Measurements from ENCODE around the gene PTPN2. TPM values are rescaled to one million over a fixed set of nuclear protein-coding genes. Genes with fewer than 3 reads are reported as not detected.

The PTPN2 gene
- total RNA-seq, 2 donors from 2014 or later, result 47.3 to 48.5 TPM

- H3K36me3 Mint-ChIP-seq (ENCODE audit: low read depth), result peaks cover 7% of the 10 kb centered on the region
- H3K4me3 Mint-ChIP-seq, result no peak overlapping the region
- WGBS, 2 experiments (ENCODE audit: insufficient coverage in 1 of 2, insufficient read length in 1 of 2), result 79% methylated on average over 2 of the region's 3 CpGs; no CpG with 5 or more reads in 1 of the 2 experiments
- H3K4me3 ChIP-seq (ENCODE audit: low read length), result no peak overlapping the region
- no peak overlapping the region for H3K27ac ChIP-seq (ENCODE audit: low read depth, low read length)
- H3K27me3 ChIP-seq (ENCODE audit: control insufficient read depth, insufficient read depth, low read length, poor library complexity, severe bottlenecking), result no peaks in the 10 kb centered on the region
- peak overlapping the region; percentile 41 for H3K27ac Mint-ChIP-seq
- H3K9me3 Mint-ChIP-seq, result no peaks in the 10 kb centered on the region
- no peak overlapping the region for H3K9ac ChIP-seq (ENCODE audit: extremely low read depth, low read length, poor library complexity, severe bottlenecking)
- peaks cover 15% of the 10 kb centered on the region for H3K4me1 Mint-ChIP-seq
- no peaks in the 10 kb centered on the region for H3K36me3 ChIP-seq (ENCODE audit: control insufficient read depth, insufficient read depth, low read length)
- no peak for DNase-seq
- no peaks in the 10 kb centered on the region for H3K9me3 ChIP-seq (ENCODE audit: control insufficient read depth, low read length)
- no peak for TF ChIP-seq CTCF (conservative IDR thresholded peaks at IDR 0.05)
- no peaks in the 10 kb centered on the region for H3K27me3 Mint-ChIP-seq (ENCODE audit: insufficient read depth)
- H3K4me1 ChIP-seq (ENCODE audit: control insufficient read depth, insufficient read depth, low read length), result no peaks in the 10 kb centered on the region
Observed at GRCh38 chr18:12863687-12864216, 20.3 kb downstream of the PTPN2 start.

GRCh38 chr18:12862874-12863482, 21.1 kb downstream of the PTPN2 start:
- WGBS, 2 experiments (ENCODE audit: insufficient coverage in 1 of 2, insufficient read length in 1 of 2), result 88% methylated on average over 2 of the region's 2 CpGs; no CpG with 5 or more reads in 1 of the 2 experiments
- H3K4me3 ChIP-seq (ENCODE audit: low read length), result no peak overlapping the region
- H3K27ac ChIP-seq (ENCODE audit: low read depth, low read length), result peak overlapping the region; percentile 6
- Mint-ChIP-seq H3K27me3 (ENCODE audit: insufficient read depth) (no peaks in the 10 kb centered on the region), H3K9me3 (no peaks in the 10 kb centered on the region), H3K4me3 (no peak overlapping the region), H3K27ac (peak overlapping the region; percentile 83), H3K4me1 (peaks cover 15% of the 10 kb centered on the region), H3K36me3 (ENCODE audit: low read depth) (peaks cover 10% of the 10 kb centered on the region)
- no peaks in the 10 kb centered on the region for H3K36me3 ChIP-seq (ENCODE audit: control insufficient read depth, insufficient read depth, low read length)
- no peaks in the 10 kb centered on the region for H3K4me1 ChIP-seq (ENCODE audit: control insufficient read depth, insufficient read depth, low read length)
- TF ChIP-seq CTCF (conservative IDR thresholded peaks at IDR 0.05), result no peak
- H3K27me3 ChIP-seq (ENCODE audit: control insufficient read depth, insufficient read depth, low read length, poor library complexity, severe bottlenecking), result no peaks in the 10 kb centered on the region
- no peaks in the 10 kb centered on the region for H3K9me3 ChIP-seq (ENCODE audit: control insufficient read depth, low read length)
- DNase-seq, result peak; percentile 61
- no peak overlapping the region for H3K9ac ChIP-seq (ENCODE audit: extremely low read depth, low read length, poor library complexity, severe bottlenecking)

GRCh38 chr18:12862467-12862866, 21.6 kb downstream of the PTPN2 start:
- Mint-ChIP-seq H3K27me3 (ENCODE audit: insufficient read depth) (no peaks in the 10 kb centered on the region), H3K36me3 (ENCODE audit: low read depth) (peaks cover 11% of the 10 kb centered on the region), H3K27ac (peak overlapping the region; percentile 83), H3K4me1 (peaks cover 15% of the 10 kb centered on the region), H3K4me3 (no peak overlapping the region), H3K9me3 (no peaks in the 10 kb centered on the region)
- no peak for TF ChIP-seq CTCF (conservative IDR thresholded peaks at IDR 0.05)
- H3K4me3 ChIP-seq (ENCODE audit: low read length), result no peak overlapping the region
- H3K27ac ChIP-seq (ENCODE audit: low read depth, low read length), result peak overlapping the region; percentile 6
- no peaks in the 10 kb centered on the region for H3K9me3 ChIP-seq (ENCODE audit: control insufficient read depth, low read length)
- no peaks in the 10 kb centered on the region for H3K4me1 ChIP-seq (ENCODE audit: control insufficient read depth, insufficient read depth, low read length)
- H3K36me3 ChIP-seq (ENCODE audit: control insufficient read depth, insufficient read depth, low read length), result peaks cover 4% of the 10 kb centered on the region
- no peaks in the 10 kb centered on the region for H3K27me3 ChIP-seq (ENCODE audit: control insufficient read depth, insufficient read depth, low read length, poor library complexity, severe bottlenecking)
- DNase-seq, result peak; percentile 96
- H3K9ac ChIP-seq (ENCODE audit: extremely low read depth, low read length, poor library complexity, severe bottlenecking), result peak overlapping the region; percentile 5
- 15 to 33% methylated on average over 2 of the region's 2 CpGs for WGBS, 2 experiments (ENCODE audit: insufficient coverage in 1 of 2, insufficient read length in 1 of 2)
